SU-DHL-6 (cell line): ENCODE measurements around the gene INF2.

Experiments used
- CTCF ChIP-seq: fragments of 200-600 bp; sonication (generic); IDR thresholded peaks from one replicate; pipeline ENCODE4 v1.5.1; 2017; ENCODE audit warnings: antibody characterized with exemption, mild to moderate bottlenecking, low read length, moderate library complexity; ENCODE audit not compliant: insufficient read depth, poor library complexity, severe bottlenecking
- EZH2phosphoT487 ChIP-seq: fragments of 200-600 bp; sonication (generic), shearing (Covaris generic); conservative IDR thresholded peaks from 2 replicates; pipeline ENCODE4 v1.6.1; 2018; ENCODE audit warnings: mild to moderate bottlenecking, antibody characterized with exemption, low read length, moderate library complexity, mixed read lengths

DNA sequence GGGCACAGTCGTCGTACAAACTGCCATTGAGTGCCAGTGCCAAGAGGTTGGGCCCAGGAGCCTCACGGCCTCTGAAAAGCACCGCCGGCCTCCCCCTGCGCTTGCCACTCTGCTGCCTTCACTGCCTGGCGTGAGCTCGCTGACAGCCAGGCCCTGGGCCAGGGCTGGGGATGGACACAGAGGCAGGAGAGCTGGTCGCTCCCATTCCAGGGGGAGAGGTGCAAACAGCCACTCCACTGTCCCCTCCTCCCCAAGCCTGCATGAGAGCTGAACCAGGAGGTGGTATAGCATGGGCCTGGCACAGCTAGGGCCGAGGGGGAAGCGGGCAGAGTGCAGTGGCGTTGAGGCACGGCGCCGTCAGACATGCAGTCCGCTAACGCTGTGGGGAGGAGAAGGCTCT, 39.2 kb downstream of the INF2 start:
- no peak for TF ChIP-seq CTCF
- TF ChIP-seq EZH2phosphoT487, result no peak
